ENCODE data around the gene ABHD14A. TPM values are rescaled to one million over a fixed set of nuclear protein-coding genes. Genes with fewer than 3 reads are reported as not detected.

The ABHD14A gene
- total RNA-seq, 1 donor from 2014 or later = 5.4 TPM

DNA sequence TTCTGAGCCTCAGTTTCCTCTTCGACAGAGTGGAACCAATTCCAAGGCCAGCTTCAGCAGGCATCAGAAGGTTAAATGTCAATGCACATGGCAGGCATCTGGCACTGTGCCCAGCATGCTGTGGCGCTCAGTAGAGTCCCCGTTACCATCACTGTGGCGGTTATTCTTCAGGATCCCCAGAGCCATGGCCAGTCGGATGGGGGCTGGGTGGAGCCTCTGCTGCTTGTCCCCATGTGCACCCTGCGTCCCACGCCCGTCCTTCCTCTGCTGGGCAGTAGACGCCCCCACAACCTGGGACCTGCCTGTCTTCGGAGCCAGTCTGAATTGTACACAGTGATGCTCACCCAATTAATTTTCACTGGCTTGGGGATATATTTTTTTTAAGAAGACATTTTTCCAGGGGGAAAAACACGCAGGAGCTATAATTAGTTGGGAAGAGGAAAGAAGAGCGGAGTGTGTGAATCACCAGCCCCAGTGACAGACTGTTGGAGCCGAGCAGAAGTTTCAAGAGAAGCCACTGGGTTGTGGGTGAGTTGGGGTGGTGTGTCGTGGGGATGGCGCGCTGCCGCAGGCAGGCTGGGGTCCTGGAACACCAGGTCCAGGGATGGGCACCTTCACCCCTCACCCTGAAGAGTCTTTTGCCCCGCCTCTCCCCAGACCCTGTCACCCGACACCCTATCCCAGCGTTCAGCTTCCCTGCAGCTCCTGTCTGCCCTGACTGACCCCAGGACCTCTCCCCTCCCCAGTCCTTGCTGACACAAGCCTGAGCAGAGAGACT lies 47.6 kb downstream of the ABHD14A start:
- Mint-ChIP-seq H3K27me3 (ENCODE audit: unreplicated experiment) (peaks cover 10% of the 10 kb centered on the region), H3K36me3 (ENCODE audit: low read depth, unreplicated experiment) (no peaks in the 10 kb centered on the region), H3K27ac (ENCODE audit: unreplicated experiment) (no peak overlapping the region), H3K9me3 (ENCODE audit: unreplicated experiment) (no peaks in the 10 kb centered on the region), H3K4me1 (ENCODE audit: unreplicated experiment) (peaks cover 45% of the 10 kb centered on the region), H3K4me3 (ENCODE audit: unreplicated experiment) (no peak overlapping the region)
- no peak for DNase-seq (ENCODE audit: low spot score)
- TF ChIP-seq CTCF (IDR thresholded peaks at IDR 0.05; ENCODE audit: unreplicated experiment) = no peak

DNA sequence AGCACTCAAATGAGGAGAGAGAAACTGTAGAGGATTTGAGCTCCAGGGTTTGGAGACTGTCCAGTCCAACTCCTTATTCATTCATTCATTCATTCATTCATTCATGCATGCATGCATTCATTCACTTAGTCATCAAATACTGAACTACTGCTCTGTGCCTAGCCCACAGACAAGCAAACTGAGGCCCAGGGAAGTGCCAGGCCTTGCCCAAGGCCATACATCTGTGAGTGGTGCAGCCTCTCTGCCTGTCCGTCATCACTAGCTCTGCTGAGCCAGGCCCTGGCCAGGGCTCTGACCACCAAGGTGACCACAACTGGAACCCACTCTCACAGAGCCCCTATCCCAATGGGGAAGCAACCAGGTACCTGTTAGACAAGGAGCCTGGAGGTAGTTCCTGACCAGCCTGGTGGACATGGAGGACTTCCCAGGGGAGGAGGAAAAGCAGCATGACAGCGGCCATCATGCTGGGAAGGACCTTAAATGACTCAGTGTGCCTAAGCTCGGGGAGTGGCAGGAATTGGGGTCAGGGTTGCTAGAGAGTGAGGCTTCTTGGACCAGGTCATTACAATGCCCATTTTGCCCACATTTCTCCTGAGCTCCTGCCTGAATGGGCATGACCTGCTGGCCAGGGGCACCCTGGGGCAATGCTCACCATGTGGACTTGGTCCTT lies 48.4 kb downstream of the ABHD14A start:
- Mint-ChIP-seq H3K27ac (ENCODE audit: unreplicated experiment) (no peak overlapping the region), H3K36me3 (ENCODE audit: low read depth, unreplicated experiment) (no peaks in the 10 kb centered on the region), H3K4me1 (ENCODE audit: unreplicated experiment) (peaks cover 45% of the 10 kb centered on the region), H3K9me3 (ENCODE audit: unreplicated experiment) (no peaks in the 10 kb centered on the region), H3K27me3 (ENCODE audit: unreplicated experiment) (peaks cover 10% of the 10 kb centered on the region), H3K4me3 (ENCODE audit: unreplicated experiment) (no peak overlapping the region)
- no peak for DNase-seq (ENCODE audit: low spot score)
- no peak for TF ChIP-seq CTCF (IDR thresholded peaks at IDR 0.05; ENCODE audit: unreplicated experiment)

DNA sequence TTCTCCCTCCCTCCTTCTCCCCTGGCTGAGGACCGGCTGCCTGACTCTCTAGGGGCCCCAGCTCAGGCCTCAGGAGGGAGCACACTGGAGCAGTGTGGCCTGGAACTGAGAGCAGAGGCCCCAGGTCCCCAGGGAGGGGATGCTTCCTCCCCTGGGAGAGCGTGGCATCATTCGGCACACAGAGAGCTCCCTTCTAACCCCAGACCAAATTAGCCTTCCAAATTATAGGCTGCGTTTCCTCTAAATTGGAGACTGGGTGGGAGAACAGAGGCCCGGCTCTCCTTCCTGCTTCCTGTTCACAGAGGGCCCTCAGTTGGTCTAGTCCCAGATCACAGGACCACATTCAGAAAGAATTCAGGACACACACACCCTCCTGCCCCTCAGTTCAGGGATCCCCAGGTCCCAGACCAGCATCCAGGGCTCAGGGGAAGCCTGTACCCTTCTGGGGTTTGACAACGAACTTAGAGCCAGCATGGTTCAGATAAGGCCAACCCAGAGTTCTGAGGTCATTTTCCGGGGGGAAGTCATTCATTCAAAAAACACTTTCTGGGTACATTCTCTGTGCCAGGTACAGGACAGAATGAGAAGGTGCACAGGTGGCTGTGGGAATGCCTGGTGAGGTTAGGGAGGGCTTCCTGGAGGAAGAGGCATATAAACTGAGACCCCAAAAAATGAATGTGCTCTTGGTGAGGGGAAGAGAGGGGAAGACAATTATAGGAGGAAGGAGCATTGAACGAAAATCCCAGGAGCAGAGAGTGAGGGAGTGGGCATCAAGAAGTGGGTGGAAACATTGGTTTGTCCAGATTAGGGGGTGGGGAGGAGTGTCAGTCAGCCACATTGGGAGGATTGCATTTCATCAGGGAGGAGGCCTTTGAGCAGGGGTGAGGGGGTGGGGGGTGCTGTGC lies 49.2 kb downstream of the ABHD14A start:
- H3K27ac Mint-ChIP-seq (ENCODE audit: unreplicated experiment) = peak overlapping the region; percentile 48
- no peak for TF ChIP-seq CTCF (IDR thresholded peaks at IDR 0.05; ENCODE audit: unreplicated experiment)
- H3K4me1 Mint-ChIP-seq (ENCODE audit: unreplicated experiment) = peaks cover 45% of the 10 kb centered on the region
- H3K27me3 Mint-ChIP-seq (ENCODE audit: unreplicated experiment) = peaks cover 10% of the 10 kb centered on the region
- no peaks in the 10 kb centered on the region for H3K36me3 Mint-ChIP-seq (ENCODE audit: low read depth, unreplicated experiment)
- no peak overlapping the region for H3K4me3 Mint-ChIP-seq (ENCODE audit: unreplicated experiment)
- no peak for DNase-seq (ENCODE audit: low spot score)
- H3K9me3 Mint-ChIP-seq (ENCODE audit: unreplicated experiment) = no peaks in the 10 kb centered on the region

DNA sequence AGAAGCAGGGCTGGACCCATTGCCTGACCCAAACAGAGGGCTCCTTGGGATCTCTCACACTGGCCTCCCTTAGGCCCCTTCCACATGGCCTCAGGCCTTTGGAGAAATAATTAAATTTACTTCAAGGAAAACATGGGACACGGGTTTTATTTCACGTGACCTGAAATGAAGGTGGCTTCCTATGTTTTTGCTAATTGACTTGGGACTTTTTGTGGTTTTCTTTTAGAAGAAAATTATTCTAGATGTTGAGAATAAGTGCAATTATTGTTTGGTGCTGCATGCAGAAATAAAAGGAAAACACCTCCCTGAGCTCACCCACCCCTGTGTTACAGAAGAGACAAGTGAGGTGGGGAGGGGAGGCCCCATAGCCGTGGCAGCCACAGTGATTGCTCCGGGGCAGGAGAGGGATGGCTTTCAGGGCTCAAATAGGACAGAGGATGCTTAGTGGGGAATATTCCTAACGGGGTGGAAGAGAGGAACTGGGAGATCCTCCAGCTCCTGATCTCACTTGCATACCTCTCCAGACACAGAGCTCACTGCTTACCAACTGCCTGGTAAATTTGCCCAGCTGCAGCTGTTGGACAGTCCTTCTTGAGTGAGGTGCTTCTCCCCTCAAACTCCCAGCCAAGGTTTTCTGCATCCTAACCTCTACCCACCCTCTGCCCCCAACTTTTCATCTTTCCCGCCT lies 50.0 kb downstream of the ABHD14A start:
- Mint-ChIP-seq H3K27ac (ENCODE audit: unreplicated experiment) (no peak overlapping the region), H3K9me3 (ENCODE audit: unreplicated experiment) (no peaks in the 10 kb centered on the region), H3K27me3 (ENCODE audit: unreplicated experiment) (peaks cover 10% of the 10 kb centered on the region), H3K4me1 (ENCODE audit: unreplicated experiment) (peaks cover 45% of the 10 kb centered on the region), H3K4me3 (ENCODE audit: unreplicated experiment) (no peak overlapping the region), H3K36me3 (ENCODE audit: low read depth, unreplicated experiment) (no peaks in the 10 kb centered on the region)
- DNase-seq (ENCODE audit: low spot score) = no peak
- no peak for TF ChIP-seq CTCF (IDR thresholded peaks at IDR 0.05; ENCODE audit: unreplicated experiment)
